Measurements from ENCODE around the gene CPNE8.
"Not testable (repeated sequence)": the region's sequence is repeated elsewhere in the genome, so short reads cannot be mapped to it uniquely, and the experiment has no call there.

The CPNE8 gene

DNA sequence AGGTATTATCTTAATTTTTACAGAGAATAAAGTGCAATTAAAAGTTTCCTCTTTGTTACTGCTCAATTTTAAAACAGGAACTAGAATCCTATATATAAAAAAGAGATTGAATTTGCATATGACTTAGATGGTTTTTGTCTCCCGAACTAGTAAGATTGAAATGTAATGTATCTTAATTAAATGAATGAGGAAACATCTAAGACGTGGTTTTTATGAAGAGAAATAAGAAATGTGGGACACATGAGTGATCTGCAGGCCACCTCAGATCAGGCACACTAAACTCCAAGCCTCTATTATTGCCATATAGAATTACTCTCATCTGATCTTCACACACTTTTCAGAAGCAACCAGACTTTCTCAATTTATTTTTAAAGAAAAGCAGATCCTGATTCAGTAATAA lies 158.6 kb downstream of the CPNE8 start:
- Histone ChIP-seq H3K9me3 (ENCODE audit: control insufficient read depth in 2 of 2, low read length in 2 of 2) (no peaks in the 10 kb centered on the region), H3K27ac (ENCODE audit: low read depth in 2 of 2, low read length in 2 of 2) (no peak overlapping the region), H3K27me3 (ENCODE audit: control insufficient read depth in 2 of 2, insufficient read depth in 2 of 2, low read length in 2 of 2) (no peaks in the 10 kb centered on the region), H3K4me1 (ENCODE audit: control insufficient read depth in 2 of 2, insufficient read depth in 2 of 2, low read length in 2 of 2) (no peaks in the 10 kb centered on the region), H3K36me3 (ENCODE audit: control insufficient read depth in 2 of 2, insufficient read depth in 2 of 2, low read length in 2 of 2) (no peaks in the 10 kb centered on the region), H3K9ac (ENCODE audit: low read depth in 1 of 2, low read length in 2 of 2) (no peak overlapping the region), H3K4me3 (ENCODE audit: low read length in 2 of 2) (no peak overlapping the region)

DNA sequence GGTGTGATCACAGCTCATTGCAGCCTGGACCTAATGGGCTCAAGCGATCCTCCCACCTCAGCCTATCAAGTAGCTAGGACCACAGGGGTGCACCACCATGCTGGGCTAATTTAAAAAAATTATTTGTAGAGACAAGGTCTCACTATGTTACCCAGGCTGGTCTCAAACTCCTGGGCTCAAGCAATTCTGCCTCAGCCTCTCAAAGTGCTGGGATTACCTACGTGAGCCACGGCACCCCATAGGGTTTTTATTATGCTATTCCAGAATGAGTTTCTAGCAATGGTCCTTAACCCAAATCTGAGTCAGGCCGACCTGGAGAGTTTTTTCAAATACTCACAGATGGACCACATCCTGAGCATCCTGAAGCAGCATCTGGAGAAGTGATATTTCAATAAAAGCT lies 159.8 kb downstream of the CPNE8 start:
- no peaks in the 10 kb centered on the region for H3K9me3 ChIP-seq (ENCODE audit: control insufficient read depth in 2 of 2, low read length in 2 of 2)
- no peak overlapping the region for H3K9ac ChIP-seq (ENCODE audit: low read depth in 1 of 2, low read length in 2 of 2)
- H3K36me3 ChIP-seq (ENCODE audit: control insufficient read depth in 2 of 2, insufficient read depth in 2 of 2, low read length in 2 of 2): no peaks in the 10 kb centered on the region
- no peak overlapping the region for H3K4me3 ChIP-seq (ENCODE audit: low read length in 2 of 2)
- no peaks in the 10 kb centered on the region for H3K27me3 ChIP-seq (ENCODE audit: control insufficient read depth in 2 of 2, insufficient read depth in 2 of 2, low read length in 2 of 2)
- H3K4me1 ChIP-seq (ENCODE audit: control insufficient read depth in 2 of 2, insufficient read depth in 2 of 2, low read length in 2 of 2): no peaks in the 10 kb centered on the region
- no peak overlapping the region for H3K27ac ChIP-seq (ENCODE audit: low read depth in 2 of 2, low read length in 2 of 2)

DNA sequence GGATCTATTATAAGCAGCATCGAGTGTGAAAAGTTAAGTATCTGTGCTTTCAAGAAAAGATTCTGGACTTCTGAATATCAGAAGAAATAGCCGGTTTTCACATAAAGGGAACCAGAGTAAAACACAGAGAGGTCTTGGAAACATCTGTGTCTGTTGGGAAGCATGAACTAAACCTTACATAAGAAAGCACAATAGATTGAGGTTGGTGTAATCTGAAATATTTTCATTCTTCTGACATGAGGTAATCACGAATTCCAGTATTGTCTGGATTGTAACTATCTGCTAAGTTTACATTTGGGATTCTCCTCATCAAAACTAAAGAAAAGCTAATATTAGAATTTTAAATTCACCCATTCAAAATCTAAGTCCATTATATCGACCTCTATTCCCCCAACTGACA lies 161.3 kb downstream of the CPNE8 start:
- H3K4me3 ChIP-seq (ENCODE audit: low read length in 2 of 2): no peak overlapping the region
- no peaks in the 10 kb centered on the region for H3K27me3 ChIP-seq (ENCODE audit: control insufficient read depth in 2 of 2, insufficient read depth in 2 of 2, low read length in 2 of 2)
- H3K9ac ChIP-seq (ENCODE audit: low read depth in 1 of 2, low read length in 2 of 2): no peak overlapping the region
- H3K9me3 ChIP-seq (ENCODE audit: control insufficient read depth in 2 of 2, low read length in 2 of 2): no peaks in the 10 kb centered on the region
- H3K4me1 ChIP-seq (ENCODE audit: control insufficient read depth in 2 of 2, insufficient read depth in 2 of 2, low read length in 2 of 2): no peaks in the 10 kb centered on the region
- no peaks in the 10 kb centered on the region for H3K36me3 ChIP-seq (ENCODE audit: control insufficient read depth in 2 of 2, insufficient read depth in 2 of 2, low read length in 2 of 2)
- H3K27ac ChIP-seq (ENCODE audit: low read depth in 2 of 2, low read length in 2 of 2): no peak overlapping the region

DNA sequence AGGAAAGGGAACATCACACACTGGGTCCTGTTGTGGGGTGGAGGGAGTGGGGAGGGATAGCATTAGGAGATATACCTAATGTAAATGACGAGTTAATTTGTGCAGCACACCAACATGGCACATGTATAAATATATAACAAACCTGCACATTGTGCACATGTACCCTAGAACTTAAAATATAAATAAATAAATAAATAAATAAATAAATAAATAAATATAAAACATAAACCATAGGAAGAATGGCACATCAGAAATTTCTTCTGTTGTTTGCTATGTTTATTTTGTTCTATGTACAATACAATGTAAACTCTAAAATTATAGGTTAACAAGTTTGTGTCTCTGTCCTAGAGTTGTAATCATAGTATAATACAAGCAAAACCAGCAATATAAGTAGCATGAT lies 162.9 kb downstream of the CPNE8 start:
- H3K4me1 ChIP-seq (ENCODE audit: control insufficient read depth in 2 of 2, insufficient read depth in 2 of 2, low read length in 2 of 2); H3K9ac ChIP-seq (ENCODE audit: low read depth in 1 of 2, low read length in 2 of 2); H3K27ac ChIP-seq (ENCODE audit: low read depth in 2 of 2, low read length in 2 of 2); H3K4me3 ChIP-seq (ENCODE audit: low read length in 2 of 2); H3K27me3 ChIP-seq (ENCODE audit: control insufficient read depth in 2 of 2, insufficient read depth in 2 of 2, low read length in 2 of 2); H3K9me3 ChIP-seq (ENCODE audit: control insufficient read depth in 2 of 2, low read length in 2 of 2); H3K36me3 ChIP-seq (ENCODE audit: control insufficient read depth in 2 of 2, insufficient read depth in 2 of 2, low read length in 2 of 2): not testable (repeated sequence)

DNA sequence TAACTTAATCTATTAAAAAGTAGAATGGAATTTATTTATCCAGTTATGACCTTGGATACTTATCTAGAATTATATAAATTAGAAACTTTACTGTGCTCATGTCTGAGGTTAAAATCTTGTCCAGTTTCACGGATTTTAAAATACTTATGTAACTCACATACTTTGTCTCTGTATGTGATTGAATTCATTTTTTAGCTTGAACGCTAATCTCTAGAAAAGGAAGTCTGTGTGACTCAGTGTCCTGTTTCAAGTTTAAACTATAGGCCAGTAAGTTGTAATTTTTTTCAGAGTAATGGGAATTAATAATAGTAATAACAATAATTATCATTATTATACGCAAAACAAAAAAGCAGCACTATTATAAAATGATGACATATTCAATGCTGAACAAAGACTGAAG lies 168.6 kb downstream of the CPNE8 start:
- Histone ChIP-seq H3K27me3 (ENCODE audit: control insufficient read depth in 2 of 2, insufficient read depth in 2 of 2, low read length in 2 of 2) (no peaks in the 10 kb centered on the region), H3K4me1 (ENCODE audit: control insufficient read depth in 2 of 2, insufficient read depth in 2 of 2, low read length in 2 of 2) (no peaks in the 10 kb centered on the region), H3K9ac (ENCODE audit: low read depth in 1 of 2, low read length in 2 of 2) (no peak overlapping the region), H3K9me3 (ENCODE audit: control insufficient read depth in 2 of 2, low read length in 2 of 2) (no peaks in the 10 kb centered on the region), H3K36me3 (ENCODE audit: control insufficient read depth in 2 of 2, insufficient read depth in 2 of 2, low read length in 2 of 2) (no peaks in the 10 kb centered on the region), H3K4me3 (ENCODE audit: low read length in 2 of 2) (no peak overlapping the region), H3K27ac (ENCODE audit: low read depth in 2 of 2, low read length in 2 of 2) (no peak overlapping the region)

DNA sequence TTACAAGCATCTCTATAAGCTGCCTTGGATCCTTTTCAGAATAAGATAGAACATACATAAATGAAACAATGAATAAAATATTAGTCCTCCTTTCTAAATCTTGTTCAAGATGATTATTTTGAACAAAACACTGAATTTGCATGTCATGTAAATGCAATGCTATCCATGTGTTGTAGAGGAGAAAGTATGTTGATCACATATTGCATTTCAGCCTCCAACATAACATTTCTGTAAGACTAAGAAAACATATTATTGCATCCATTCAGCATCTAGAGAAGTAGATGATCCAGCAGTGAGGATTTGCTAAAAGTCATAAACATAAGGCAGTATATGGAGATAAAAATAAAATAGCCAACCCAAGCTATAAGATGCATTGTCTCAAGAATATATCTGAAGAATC lies 172.6 kb downstream of the CPNE8 start:
- H3K4me3 ChIP-seq (ENCODE audit: low read length in 2 of 2): no peak overlapping the region
- H3K27me3 ChIP-seq (ENCODE audit: control insufficient read depth in 2 of 2, insufficient read depth in 2 of 2, low read length in 2 of 2): no peaks in the 10 kb centered on the region
- H3K9me3 ChIP-seq (ENCODE audit: control insufficient read depth in 2 of 2, low read length in 2 of 2): no peaks in the 10 kb centered on the region
- H3K4me1 ChIP-seq (ENCODE audit: control insufficient read depth in 2 of 2, insufficient read depth in 2 of 2, low read length in 2 of 2): no peaks in the 10 kb centered on the region
- H3K27ac ChIP-seq (ENCODE audit: low read depth in 2 of 2, low read length in 2 of 2): no peak overlapping the region
- H3K36me3 ChIP-seq (ENCODE audit: control insufficient read depth in 2 of 2, insufficient read depth in 2 of 2, low read length in 2 of 2): no peaks in the 10 kb centered on the region
- H3K9ac ChIP-seq (ENCODE audit: low read depth in 1 of 2, low read length in 2 of 2): no peak overlapping the region

DNA sequence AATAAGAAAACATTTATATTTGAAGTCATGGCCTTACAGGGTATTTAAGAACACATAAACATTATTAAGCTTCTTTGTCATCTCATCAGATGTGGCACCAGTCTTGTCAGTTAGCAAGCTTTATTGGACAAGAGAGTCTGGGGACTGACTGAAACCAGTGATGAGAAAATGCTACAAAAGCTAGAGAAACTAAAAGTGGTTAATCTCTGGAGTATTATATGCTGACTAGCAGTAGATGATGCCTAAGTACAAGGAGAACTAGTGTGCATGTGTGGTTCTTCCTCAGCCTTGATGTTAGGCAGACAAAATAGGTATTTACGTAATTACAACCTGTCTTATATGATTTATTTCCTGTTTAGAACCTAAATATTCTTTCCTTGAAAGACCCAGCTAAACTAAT lies 176.5 kb downstream of the CPNE8 start:
- Histone ChIP-seq H3K4me3 (ENCODE audit: low read length in 2 of 2) (no peak overlapping the region), H3K36me3 (ENCODE audit: control insufficient read depth in 2 of 2, insufficient read depth in 2 of 2, low read length in 2 of 2) (no peaks in the 10 kb centered on the region), H3K27ac (ENCODE audit: low read depth in 2 of 2, low read length in 2 of 2) (no peak overlapping the region), H3K27me3 (ENCODE audit: control insufficient read depth in 2 of 2, insufficient read depth in 2 of 2, low read length in 2 of 2) (no peaks in the 10 kb centered on the region), H3K9ac (ENCODE audit: low read depth in 1 of 2, low read length in 2 of 2) (no peak overlapping the region), H3K4me1 (ENCODE audit: control insufficient read depth in 2 of 2, insufficient read depth in 2 of 2, low read length in 2 of 2) (no peaks in the 10 kb centered on the region), H3K9me3 (ENCODE audit: control insufficient read depth in 2 of 2, low read length in 2 of 2) (no peaks in the 10 kb centered on the region)

DNA sequence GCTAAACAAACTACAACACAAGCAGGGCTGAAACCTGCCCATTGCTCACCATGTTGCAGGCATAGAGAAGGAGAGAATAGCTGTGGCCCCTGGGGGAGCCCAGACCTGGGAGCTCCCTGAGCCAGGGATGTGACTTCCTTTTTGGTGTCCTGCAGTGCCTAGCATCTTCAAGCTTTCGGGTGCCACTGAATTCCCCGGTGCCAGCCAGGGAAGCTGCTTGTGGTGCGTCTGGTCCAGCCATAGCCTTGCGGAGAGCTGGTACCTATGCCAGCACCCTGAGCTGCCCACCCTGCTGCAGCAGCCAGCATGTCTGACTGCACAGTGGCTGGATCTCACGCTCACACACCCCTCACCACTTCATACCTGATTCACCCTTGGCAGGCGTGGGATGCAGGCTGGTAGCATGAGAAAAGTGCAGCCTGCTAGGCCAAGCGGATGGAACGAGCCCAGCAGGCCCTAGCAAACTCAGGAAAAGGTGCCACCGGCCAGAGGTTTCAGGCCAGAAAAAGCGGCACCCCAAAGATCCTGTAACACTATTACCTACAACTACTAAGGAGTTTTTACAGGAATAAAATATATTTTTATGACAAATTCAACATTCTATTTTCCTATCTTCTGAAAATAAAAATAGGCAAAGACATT lies 183.7 kb downstream of the CPNE8 start:
- H3K27me3 ChIP-seq (ENCODE audit: control insufficient read depth in 2 of 2, insufficient read depth in 2 of 2, low read length in 2 of 2): no peaks in the 10 kb centered on the region
- no peaks in the 10 kb centered on the region for H3K4me1 ChIP-seq (ENCODE audit: control insufficient read depth in 2 of 2, insufficient read depth in 2 of 2, low read length in 2 of 2)
- H3K36me3 ChIP-seq (ENCODE audit: control insufficient read depth in 2 of 2, insufficient read depth in 2 of 2, low read length in 2 of 2): peaks cover 8 to 12% of the 10 kb centered on the region in 2 donors
- H3K9ac ChIP-seq (ENCODE audit: low read depth in 1 of 2, low read length in 2 of 2): no peak overlapping the region
- H3K27ac ChIP-seq (ENCODE audit: low read depth in 2 of 2, low read length in 2 of 2): no peak overlapping the region
- H3K9me3 ChIP-seq (ENCODE audit: control insufficient read depth in 2 of 2, low read length in 2 of 2): no peaks in the 10 kb centered on the region
- H3K4me3 ChIP-seq (ENCODE audit: low read length in 2 of 2): no peak overlapping the region

DNA sequence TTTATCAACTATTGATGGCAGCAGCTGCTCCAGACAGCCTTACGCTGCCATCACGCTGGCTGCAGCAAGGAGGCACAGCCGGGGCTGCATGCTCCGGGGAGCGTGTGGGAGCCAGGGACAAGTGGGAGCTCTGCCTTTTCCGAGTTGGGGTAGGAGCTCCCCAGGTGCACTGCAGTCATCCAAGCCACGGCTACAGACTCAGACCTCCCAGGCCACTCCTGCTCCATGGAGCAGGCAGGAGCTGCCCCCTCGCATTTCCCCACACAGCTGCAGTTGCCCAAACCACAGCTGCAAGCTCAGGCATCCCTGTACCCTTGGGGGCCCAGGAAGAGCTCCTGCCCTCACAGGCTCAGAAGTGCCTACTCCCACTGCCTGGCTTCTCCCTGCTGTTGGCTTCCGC lies 184.7 kb downstream of the CPNE8 start:
- no peaks in the 10 kb centered on the region for H3K9me3 ChIP-seq (ENCODE audit: control insufficient read depth in 2 of 2, low read length in 2 of 2)

DNA sequence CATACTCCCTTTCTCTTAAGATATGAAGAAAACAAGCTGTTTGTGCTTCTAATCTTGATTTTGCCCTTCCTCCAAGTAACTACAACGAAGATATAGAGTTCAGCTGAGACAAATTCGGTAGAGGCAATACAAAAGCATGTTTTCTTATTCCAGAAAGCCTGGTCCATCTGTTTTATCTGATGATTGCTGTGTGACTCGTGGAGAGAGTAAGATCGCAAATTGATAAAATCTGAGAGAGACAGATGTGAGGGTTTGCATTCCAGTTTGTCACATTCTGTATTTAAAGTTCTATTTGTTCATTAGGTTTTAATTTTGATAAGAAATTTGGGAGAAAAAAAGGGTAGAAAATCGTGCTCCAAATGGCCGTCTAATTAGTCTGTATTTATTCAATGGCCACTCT lies 192.1 kb downstream of the CPNE8 start:
- no peaks in the 10 kb centered on the region for H3K4me1 ChIP-seq (ENCODE audit: control insufficient read depth in 2 of 2, insufficient read depth in 2 of 2, low read length in 2 of 2)
- H3K9ac ChIP-seq (ENCODE audit: low read depth in 1 of 2, low read length in 2 of 2): no peak overlapping the region
- no peak overlapping the region for H3K4me3 ChIP-seq (ENCODE audit: low read length in 2 of 2)
- H3K9me3 ChIP-seq (ENCODE audit: control insufficient read depth in 2 of 2, low read length in 2 of 2): no peaks in the 10 kb centered on the region
- H3K27me3 ChIP-seq (ENCODE audit: control insufficient read depth in 2 of 2, insufficient read depth in 2 of 2, low read length in 2 of 2): no peaks in the 10 kb centered on the region
- H3K27ac ChIP-seq (ENCODE audit: low read depth in 2 of 2, low read length in 2 of 2): no peak overlapping the region
- H3K36me3 ChIP-seq (ENCODE audit: control insufficient read depth in 2 of 2, insufficient read depth in 2 of 2, low read length in 2 of 2): no peaks in the 10 kb centered on the region

More for the DNA sequence above, 184.7 kb downstream of the CPNE8 start:
- H3K27ac ChIP-seq (ENCODE audit: low read depth in 2 of 2, low read length in 2 of 2): no peak overlapping the region
- no peak overlapping the region for H3K4me3 ChIP-seq (ENCODE audit: low read length in 2 of 2)
- H3K4me1 ChIP-seq (ENCODE audit: control insufficient read depth in 2 of 2, insufficient read depth in 2 of 2, low read length in 2 of 2): no peaks in the 10 kb centered on the region
- H3K27me3 ChIP-seq (ENCODE audit: control insufficient read depth in 2 of 2, insufficient read depth in 2 of 2, low read length in 2 of 2): no peaks in the 10 kb centered on the region
- no peak overlapping the region for H3K9ac ChIP-seq (ENCODE audit: low read depth in 1 of 2, low read length in 2 of 2)
- peaks cover 8 to 12% of the 10 kb centered on the region in 2 donors for H3K36me3 ChIP-seq (ENCODE audit: control insufficient read depth in 2 of 2, insufficient read depth in 2 of 2, low read length in 2 of 2)

DNA sequence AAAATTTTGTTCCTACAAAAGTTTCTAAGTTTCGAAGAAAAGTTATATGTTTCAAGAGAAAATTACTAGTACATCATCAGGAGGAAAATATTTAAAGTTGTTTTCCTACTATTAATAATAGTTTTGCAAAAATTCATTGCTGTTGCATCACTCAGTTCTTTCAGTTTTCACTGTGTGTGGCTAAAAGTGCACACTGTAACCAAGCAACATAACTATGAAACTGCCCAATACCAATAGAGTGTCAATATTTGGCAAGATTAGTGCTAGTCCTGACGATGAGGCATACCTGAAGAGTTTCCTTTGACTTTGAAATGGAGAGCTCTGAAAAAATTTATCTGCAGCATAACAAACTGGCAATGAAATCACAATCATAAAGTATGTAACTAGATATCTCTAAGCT lies 194.3 kb downstream of the CPNE8 start:
- Histone ChIP-seq H3K4me3 (ENCODE audit: low read length in 2 of 2) (no peak overlapping the region), H3K9me3 (ENCODE audit: control insufficient read depth in 2 of 2, low read length in 2 of 2) (no peaks in the 10 kb centered on the region), H3K27me3 (ENCODE audit: control insufficient read depth in 2 of 2, insufficient read depth in 2 of 2, low read length in 2 of 2) (no peaks in the 10 kb centered on the region), H3K36me3 (ENCODE audit: control insufficient read depth in 2 of 2, insufficient read depth in 2 of 2, low read length in 2 of 2) (no peaks in the 10 kb centered on the region), H3K27ac (ENCODE audit: low read depth in 2 of 2, low read length in 2 of 2) (no peak overlapping the region), H3K9ac (ENCODE audit: low read depth in 1 of 2, low read length in 2 of 2) (no peak overlapping the region), H3K4me1 (ENCODE audit: control insufficient read depth in 2 of 2, insufficient read depth in 2 of 2, low read length in 2 of 2) (no peaks in the 10 kb centered on the region)

Measured in mucosa of rectum (tissue), 2 donors.